GM12872 (cell line): Measurements from ENCODE around the gene PCIF1.
A peak's percentile ranks its signal among the peaks of the same experiment; 100 is the strongest.

Source experiments
- CTCF ChIP-seq: IDR thresholded peaks from 3 replicates; pipeline ENCODE4 v1.5.1; 2011; ENCODE audit warnings: low read depth, mild to moderate bottlenecking, low read length, moderate library complexity; ENCODE audit not compliant: insufficient read depth

Gene PCIF1

GRCh38 chr20:45921337-45922189 lies 12.9 kb upstream of the PCIF1 start:
- no peak for TF ChIP-seq CTCF

DNA sequence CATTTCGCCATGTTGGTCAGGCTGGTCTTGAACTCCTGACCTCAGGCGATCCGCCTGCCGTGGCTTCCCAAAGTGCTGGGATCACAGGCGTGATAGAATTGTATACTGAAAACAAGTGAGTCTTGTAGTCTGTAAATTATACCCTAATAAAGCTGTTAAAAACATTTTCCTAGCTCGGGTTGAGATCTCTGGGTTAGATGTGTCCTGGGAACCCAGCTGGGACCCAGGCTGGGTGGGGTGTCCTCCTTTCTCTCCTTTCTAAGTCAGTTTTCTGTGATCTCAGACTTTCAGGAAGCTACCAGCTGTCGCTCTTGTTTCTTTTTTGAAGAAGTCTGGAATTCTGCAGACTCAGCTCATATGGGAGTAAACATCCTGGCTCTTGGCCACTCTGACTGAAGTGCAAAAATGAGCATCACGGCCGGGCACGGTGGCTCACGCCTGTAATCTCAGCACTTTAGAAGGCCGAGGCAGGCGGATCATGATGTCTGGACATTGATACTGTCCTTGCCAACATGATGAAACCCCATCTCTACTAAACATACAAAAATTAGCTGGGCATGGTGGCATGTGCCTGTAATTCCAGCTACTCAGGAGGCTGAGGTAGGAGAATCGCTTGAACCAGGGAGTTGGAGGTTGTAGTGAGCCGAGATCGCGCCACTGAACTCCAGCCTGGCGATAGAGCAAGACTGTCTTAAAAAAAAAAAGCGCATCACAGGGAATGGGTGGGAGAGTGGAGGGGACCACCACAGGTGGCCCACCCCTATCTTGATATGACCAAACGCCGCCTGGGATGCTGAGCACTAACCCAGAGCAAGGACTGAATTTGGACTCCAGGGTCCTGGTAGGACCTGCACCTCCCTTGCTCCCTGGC lies 9.9 kb upstream of the PCIF1 start:
- no peak for TF ChIP-seq CTCF

GRCh38 chr20:45925821-45926506 lies 8.5 kb upstream of the PCIF1 start:
- TF ChIP-seq CTCF: no peak

GRCh38 chr20:45926731-45927070 lies 7.8 kb upstream of the PCIF1 start:
- TF ChIP-seq CTCF: no peak

GRCh38 chr20:45927071-45927878 lies 7.2 kb upstream of the PCIF1 start:
- TF ChIP-seq CTCF: no peak

DNA sequence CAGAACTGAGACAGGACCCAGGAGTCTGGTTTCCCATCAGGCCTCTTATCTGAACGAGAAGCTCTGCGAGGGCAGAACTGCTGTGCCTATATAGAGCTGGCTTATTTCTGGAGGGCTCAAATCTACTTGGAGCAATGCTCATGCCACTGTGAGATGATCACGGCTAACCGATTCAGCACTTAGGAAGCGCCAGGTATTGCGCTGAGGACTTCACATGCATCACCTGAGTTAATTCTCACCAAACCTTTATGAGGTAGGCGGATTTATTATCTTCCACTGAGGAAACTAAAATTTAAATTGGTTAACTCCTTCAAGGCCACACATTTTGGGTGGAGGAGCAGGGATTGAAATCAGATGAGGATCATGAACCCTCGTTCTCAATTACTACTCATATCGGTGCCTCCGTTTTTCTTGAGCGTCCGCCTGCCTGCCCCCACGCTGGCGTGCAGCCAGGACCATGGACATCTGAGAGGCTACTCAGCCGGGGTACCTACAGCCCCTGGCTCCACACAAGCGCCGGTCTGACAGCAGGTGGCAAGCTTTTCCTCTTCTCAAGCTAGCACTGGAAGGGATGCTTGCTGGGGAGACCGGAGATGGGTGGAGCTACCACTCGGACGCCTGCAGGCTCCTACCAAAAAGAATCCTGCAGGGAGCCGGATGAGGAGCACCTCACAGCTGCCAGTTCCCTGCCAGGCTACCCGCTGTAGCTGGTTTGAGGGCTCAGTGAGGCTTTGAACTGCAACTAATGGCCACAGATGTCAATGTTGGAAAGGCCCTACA lies 1.0 kb upstream of the PCIF1 start:
- TF ChIP-seq CTCF: peak; percentile 36; the same call in 2 of the 3 replicates
